Measurements from ENCODE around the gene HIC1. TPM values are rescaled to one million over a fixed set of nuclear protein-coding genes. Genes with fewer than 3 reads are reported as not detected.

Gene HIC1
- polyA plus RNA-seq, 3 donors, result 0.13 to 14.2 (median 0.30) TPM

DNA sequence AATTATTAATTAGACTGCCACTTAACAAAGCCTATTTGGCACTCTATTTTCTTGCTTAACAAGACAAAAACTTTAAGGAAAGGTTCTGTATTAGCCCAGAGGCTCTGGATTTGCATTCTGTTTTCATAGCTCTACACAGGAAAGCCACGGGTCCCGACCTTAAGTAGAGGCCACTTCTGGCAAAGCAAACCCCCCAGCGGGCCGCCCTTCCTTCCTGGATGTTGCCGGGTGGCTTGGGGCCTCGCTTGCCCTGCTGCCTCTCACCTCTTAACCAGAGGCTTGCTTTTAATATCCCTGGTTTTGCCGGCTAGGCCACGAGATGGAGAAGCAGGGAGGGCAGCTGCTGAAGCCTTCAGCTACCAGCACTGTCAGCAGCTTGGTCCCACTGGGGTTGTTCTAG, 34.2 kb upstream of the HIC1 start:
- peaks cover 33 to 71% (median 48%) of the 10 kb centered on the region in 3 donors for H3K27me3 Mint-ChIP-seq (ENCODE audit: low read depth in 3 of 3)
- Histone ChIP-seq H3K27ac (ENCODE audit: low read depth in 1 of 2, low read length in 2 of 2) (no peak overlapping the region), H2AFZ (ENCODE audit: insufficient read depth, low read depth, low read length, poor library complexity, severe bottlenecking) (no peak overlapping the region), H3K27me3 (ENCODE audit: control insufficient read depth in 2 of 2, insufficient read depth in 2 of 2, low read length in 2 of 2) (peaks cover 10 to 50% of the 10 kb centered on the region in 2 donors), H3K4me3 (replicated peaks in 1 of 3; ENCODE audit: low read depth in 2 of 3, low read length in 3 of 3) (no peak overlapping the region), H4K20me1 (ENCODE audit: insufficient read depth, low read length) (no peaks in the 10 kb centered on the region), H3K9me3 (replicated peaks in 1 of 2; ENCODE audit: control insufficient read depth in 1 of 2, insufficient read depth in 1 of 2, low read length in 2 of 2) (peaks cover 2% of the 10 kb centered on the region in 2 donors), H3K36me3 (replicated peaks in 1 of 2; ENCODE audit: control insufficient read depth in 1 of 2, insufficient read depth in 2 of 2, low read length in 2 of 2) (no peaks in the 10 kb centered on the region), H3K4me1 (ENCODE audit: control insufficient read depth in 1 of 2, insufficient read depth in 2 of 2, low read length in 2 of 2) (peaks cover 20 to 30% of the 10 kb centered on the region in 2 donors), H3K4me2 (replicated peaks; ENCODE audit: extremely low read depth, low read length, poor library complexity, severe bottlenecking) (no peak overlapping the region), H3K9ac (ENCODE audit: insufficient read depth, low read length, poor library complexity, severe bottlenecking) (no peak overlapping the region), H3K79me2 (ENCODE audit: insufficient read depth, low read length) (no peaks in the 10 kb centered on the region)
- H3K9me3 Mint-ChIP-seq, result peaks cover 0 to 10% (median 3%) of the 10 kb centered on the region in 7 donors
- WGBS (ENCODE audit: insufficient coverage), result 7% methylated on average over 3 of the region's 8 CpGs
- no peak overlapping the region for H3K27ac Mint-ChIP-seq
- DNase-seq, result no peak
- TF ChIP-seq, protein P1, sequence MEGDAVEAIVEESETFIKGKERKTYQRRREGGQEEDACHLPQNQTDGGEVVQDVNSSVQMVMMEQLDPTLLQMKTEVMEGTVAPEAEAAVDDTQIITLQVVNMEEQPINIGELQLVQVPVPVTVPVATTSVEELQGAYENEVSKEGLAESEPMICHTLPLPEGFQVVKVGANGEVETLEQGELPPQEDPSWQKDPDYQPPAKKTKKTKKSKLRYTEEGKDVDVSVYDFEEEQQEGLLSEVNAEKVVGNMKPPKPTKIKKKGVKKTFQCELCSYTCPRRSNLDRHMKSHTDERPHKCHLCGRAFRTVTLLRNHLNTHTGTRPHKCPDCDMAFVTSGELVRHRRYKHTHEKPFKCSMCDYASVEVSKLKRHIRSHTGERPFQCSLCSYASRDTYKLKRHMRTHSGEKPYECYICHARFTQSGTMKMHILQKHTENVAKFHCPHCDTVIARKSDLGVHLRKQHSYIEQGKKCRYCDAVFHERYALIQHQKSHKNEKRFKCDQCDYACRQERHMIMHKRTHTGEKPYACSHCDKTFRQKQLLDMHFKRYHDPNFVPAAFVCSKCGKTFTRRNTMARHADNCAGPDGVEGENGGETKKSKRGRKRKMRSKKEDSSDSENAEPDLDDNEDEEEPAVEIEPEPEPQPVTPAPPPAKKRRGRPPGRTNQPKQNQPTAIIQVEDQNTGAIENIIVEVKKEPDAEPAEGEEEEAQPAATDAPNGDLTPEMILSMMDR (IDR thresholded peaks at IDR 0.05), result no peak
- H3K4me3 Mint-ChIP-seq, result no peak overlapping the region
- peaks cover 19% of the 10 kb centered on the region for H3K4me1 Mint-ChIP-seq
- intact Hi-C loops (cut with micrococcal nuclease), result loop anchor here in 1 of 2 donors (10.0 kb wide), 1 partner anchor 136 kb away; no protein-coding TSS in a partner anchor
- peaks cover 0 to under 1% of the 10 kb centered on the region in 2 donors for H3K36me3 Mint-ChIP-seq

DNA sequence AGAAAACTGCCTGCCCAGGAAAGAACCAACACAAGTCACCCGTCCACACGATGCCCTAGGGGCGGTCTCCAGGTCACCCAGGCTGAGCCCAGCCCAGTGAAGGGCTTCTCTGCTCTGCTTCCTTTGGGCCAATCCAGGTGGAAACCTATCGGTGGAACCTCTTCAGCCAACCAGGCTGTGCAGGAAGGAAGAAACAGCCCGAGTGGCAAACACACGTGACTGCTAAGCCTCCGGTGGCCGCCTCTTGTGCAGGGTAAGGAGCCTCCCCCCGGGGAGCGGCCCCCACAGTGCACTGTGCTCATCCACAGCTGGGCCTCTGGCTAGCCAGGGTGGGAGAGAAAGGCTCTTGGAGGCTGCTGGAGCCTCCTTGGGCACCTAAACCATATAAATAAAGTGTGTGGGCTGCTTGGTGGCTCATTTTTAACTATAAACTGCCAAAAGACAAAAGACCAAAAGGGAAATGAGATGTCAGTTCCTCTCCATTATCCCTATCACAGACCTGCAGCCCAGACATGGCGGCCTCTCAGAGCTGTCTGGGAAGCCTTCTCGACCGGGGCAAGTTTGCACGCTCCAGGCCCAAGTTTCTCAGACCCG, 32.2 kb upstream of the HIC1 start:
- H2AFZ ChIP-seq (ENCODE audit: insufficient read depth, low read depth, low read length, poor library complexity, severe bottlenecking), result no peak overlapping the region
- no peak overlapping the region for H3K9ac ChIP-seq (ENCODE audit: insufficient read depth, low read length, poor library complexity, severe bottlenecking)
- H3K27me3 ChIP-seq (ENCODE audit: control insufficient read depth in 2 of 2, insufficient read depth in 2 of 2, low read length in 2 of 2), result peaks cover 25 to 71% of the 10 kb centered on the region in 2 donors
- peak overlapping the region; percentile 20 to 68 for H3K4me3 Mint-ChIP-seq
- peaks cover 50 to 91% (median 67%) of the 10 kb centered on the region in 3 donors for H3K27me3 Mint-ChIP-seq (ENCODE audit: low read depth in 3 of 3)
- H3K27ac Mint-ChIP-seq, result peak overlapping the region in 1 of 7 donors; percentile 56
- H3K36me3 ChIP-seq (replicated peaks in 1 of 2; ENCODE audit: control insufficient read depth in 1 of 2, insufficient read depth in 2 of 2, low read length in 2 of 2), result no peaks in the 10 kb centered on the region
- no peaks in the 10 kb centered on the region for H4K20me1 ChIP-seq (ENCODE audit: insufficient read depth, low read length)
- TF ChIP-seq, protein P1 (IDR thresholded peaks at IDR 0.05), result no peak
- peaks cover 0 to 23% (median 14%) of the 10 kb centered on the region in 7 donors for H3K9me3 Mint-ChIP-seq
- no peak for DNase-seq
- peaks cover 5 to 7% of the 10 kb centered on the region in 2 donors for H3K36me3 Mint-ChIP-seq
- intact Hi-C loops (cut with micrococcal nuclease), result loop anchor here in 1 of 2 donors (10.0 kb wide), 1 partner anchor 138 kb away; no protein-coding TSS in a partner anchor
- WGBS (ENCODE audit: insufficient coverage), result 22% methylated on average over 14 of the region's 15 CpGs
- peaks cover 8 to 9% of the 10 kb centered on the region in 2 donors for H3K9me3 ChIP-seq (replicated peaks in 1 of 2; ENCODE audit: control insufficient read depth in 1 of 2, insufficient read depth in 1 of 2, low read length in 2 of 2)
- no peaks in the 10 kb centered on the region for H3K79me2 ChIP-seq (ENCODE audit: insufficient read depth, low read length)
- peak overlapping the region; percentile 84 for H3K4me2 ChIP-seq (replicated peaks; ENCODE audit: extremely low read depth, low read length, poor library complexity, severe bottlenecking)
- no peak overlapping the region for H3K27ac ChIP-seq (ENCODE audit: low read depth in 1 of 2, low read length in 2 of 2)
- H3K4me1 ChIP-seq (ENCODE audit: control insufficient read depth in 1 of 2, insufficient read depth in 2 of 2, low read length in 2 of 2), result peaks cover 26 to 37% of the 10 kb centered on the region in 2 donors
- peak overlapping the region in 1 of 3 experiments; percentile 24 for H3K4me3 ChIP-seq (replicated peaks in 1 of 3; ENCODE audit: low read depth in 2 of 3, low read length in 3 of 3)
- H3K4me1 Mint-ChIP-seq, result peaks cover 26% of the 10 kb centered on the region
